Peyer's patch (tissue), 4 donors: ENCODE results near the gene STK24.

Source experiments
- POLR2A ChIP-seq, 2 donors: fragments of 450-650 bp; IDR thresholded peaks; one replicate each; pipeline ENCODE4 v1.5.1; 2017; ENCODE audit warnings: antibody characterized with exemption in 2 of 2, mild to moderate bottlenecking in 2 of 2, moderate library complexity in 2 of 2
- TF ChIP-seq, protein P1 (sequence below), 6 experiments: fragments of 450-650 bp in 4 of 6; fragments of 200-600 bp in 2 of 6; sonication (generic) in 1 of 6; IDR thresholded peaks; one replicate each; pipeline ENCODE4 v1.5.1; 2017 to 2019; ENCODE audit warnings: antibody characterized with exemption in 6 of 6, mild to moderate bottlenecking in 3 of 6, moderate library complexity in 1 of 6

DNA sequence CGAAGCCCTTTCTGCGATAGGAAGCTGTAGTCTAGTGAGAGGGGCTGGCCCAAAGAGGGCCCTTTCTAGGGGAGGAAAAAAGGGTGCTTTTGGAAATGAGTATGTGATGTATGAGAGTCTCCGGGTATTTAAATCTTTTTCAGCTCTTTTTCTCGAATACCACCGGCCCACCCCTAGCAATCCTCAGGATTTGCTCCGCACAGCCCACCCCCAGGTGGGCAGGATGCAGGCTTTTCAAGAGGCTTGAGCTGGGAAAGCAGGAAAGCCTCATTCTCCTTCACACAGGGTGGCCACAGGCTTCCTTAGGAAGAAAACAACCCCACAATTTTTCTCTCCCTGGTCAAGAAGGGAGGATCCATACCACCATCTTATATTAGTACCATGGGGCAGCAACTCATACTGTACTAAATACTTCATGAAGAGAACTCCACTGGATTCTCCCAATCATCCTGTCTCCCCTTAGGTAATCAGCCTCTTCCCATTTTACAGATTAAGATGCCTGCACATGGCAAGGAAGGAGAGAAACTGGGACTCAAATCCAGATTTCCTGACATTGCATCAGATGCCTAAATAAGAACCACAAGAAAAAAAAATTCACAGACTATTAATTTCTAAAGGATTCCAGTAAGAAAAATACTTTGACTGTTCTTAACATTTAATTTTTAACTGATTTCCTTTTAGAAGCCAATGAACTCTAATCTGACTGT, 84.4 kb downstream of the STK24 start:
- TF ChIP-seq, protein P1, sequence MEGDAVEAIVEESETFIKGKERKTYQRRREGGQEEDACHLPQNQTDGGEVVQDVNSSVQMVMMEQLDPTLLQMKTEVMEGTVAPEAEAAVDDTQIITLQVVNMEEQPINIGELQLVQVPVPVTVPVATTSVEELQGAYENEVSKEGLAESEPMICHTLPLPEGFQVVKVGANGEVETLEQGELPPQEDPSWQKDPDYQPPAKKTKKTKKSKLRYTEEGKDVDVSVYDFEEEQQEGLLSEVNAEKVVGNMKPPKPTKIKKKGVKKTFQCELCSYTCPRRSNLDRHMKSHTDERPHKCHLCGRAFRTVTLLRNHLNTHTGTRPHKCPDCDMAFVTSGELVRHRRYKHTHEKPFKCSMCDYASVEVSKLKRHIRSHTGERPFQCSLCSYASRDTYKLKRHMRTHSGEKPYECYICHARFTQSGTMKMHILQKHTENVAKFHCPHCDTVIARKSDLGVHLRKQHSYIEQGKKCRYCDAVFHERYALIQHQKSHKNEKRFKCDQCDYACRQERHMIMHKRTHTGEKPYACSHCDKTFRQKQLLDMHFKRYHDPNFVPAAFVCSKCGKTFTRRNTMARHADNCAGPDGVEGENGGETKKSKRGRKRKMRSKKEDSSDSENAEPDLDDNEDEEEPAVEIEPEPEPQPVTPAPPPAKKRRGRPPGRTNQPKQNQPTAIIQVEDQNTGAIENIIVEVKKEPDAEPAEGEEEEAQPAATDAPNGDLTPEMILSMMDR (IDR thresholded peaks at IDR 0.05), result no peak
- no peak for TF ChIP-seq POLR2A (IDR thresholded peaks at IDR 0.05)
